HepG2 (cell line): Measurements from ENCODE around the gene HFM1. TPM values are rescaled to one million over a fixed set of nuclear protein-coding genes. Genes with fewer than 3 reads are reported as not detected.
A peak's percentile ranks its signal among the peaks of the same experiment; 100 is the strongest.

Source experiments
- ATAC-seq: fragments of 200-7000 bp; cut with Tn5 transposase; 3 replicates; pipeline ENCODE4 v1.9.1; 2020; ENCODE audit warnings: mild to moderate bottlenecking, moderate library complexity
- BruUV-seq: library from RNA; stranded (reverse); fragments of 400-500 nt; replicated peaks from 2 replicates; lab custom pipeline; 2021; lab: Mats Ljungman, UMichigan
- CTCF ChIA-PET: fragments of 300-600 bp; formaldehyde crosslinking; extraction: SDS; loops from one replicate; lab custom pipeline; 2021; ENCODE audit warnings: low total read pairs, inconsistent platforms, low intra/inter-chr PET ratio; lab: Yijun Ruan, JAX
- POLR2A ChIA-PET: fragments of 350-600 bp; sonication (Branson Sonifier 250); formaldehyde crosslinking; loops from one replicate; lab custom pipeline; 2020; ENCODE audit warnings: antibody characterized with exemption, inconsistent platforms; lab: Yijun Ruan, JAX
- DNase-seq: peaks from one replicate; pipeline ENCODE4 v3.0.0-alpha.2; 2015; ENCODE audit warnings: low spot score
- FAIRE-seq: peaks from 3 replicates; lab custom pipeline; 2011; peaks lifted over from hg19 to GRCh38; lab: Jason Lieb, UNC
- H2AFZ ChIP-seq: one replicate; pipeline ENCODE4 v1.6.1; 2011; ENCODE audit warnings: low read length, inconsistent platforms
- H3K27ac ChIP-seq: fragments of 300-600 bp; 3 replicates; pipeline ENCODE4 v1.8.0; 2011; ENCODE audit warnings: mixed run types, mild to moderate bottlenecking, mixed read lengths, low read length, inconsistent platforms; ENCODE audit not compliant: insufficient read depth; ENCODE audit errors: extremely low read length
- H3K27me3 ChIP-seq, 2 experiments: fragments of 200-600 bp in 1 of 2; 2 replicates in 1 of 2; 3 replicates in 1 of 2; pipeline versions ENCODE4 v1.6.0 to v1.8.0; 2011; ENCODE audit warnings: low read length in 2 of 2, mild to moderate bottlenecking in 2 of 2, moderate library complexity in 2 of 2, inconsistent platforms in 1 of 2; ENCODE audit not compliant: insufficient read depth in 2 of 2, control insufficient read depth in 1 of 2
- H3K36me3 ChIP-seq, 2 experiments: fragments of 200-600 bp in 1 of 2; replicated peaks in 1 of 2; 2 replicates in 1 of 2; 3 replicates in 1 of 2; pipeline versions ENCODE4 v1.5.1 to v1.8.0; 2011; ENCODE audit warnings: low read length in 2 of 2, inconsistent platforms in 1 of 2; ENCODE audit not compliant: insufficient read depth in 2 of 2, control insufficient read depth in 1 of 2
- H3K4me1 ChIP-seq: 2 replicates; pipeline ENCODE4 v1.5.1; 2012; ENCODE audit warnings: low read length, inconsistent platforms; ENCODE audit not compliant: insufficient read depth
- H3K4me2 ChIP-seq: 2 replicates; pipeline ENCODE4 v1.6.0; 2011; ENCODE audit warnings: low read depth, low read length, inconsistent platforms
- H3K4me3 ChIP-seq, 3 experiments: fragments of 200-600 bp in 1 of 3; sonication (generic), shearing (Covaris generic) in 1 of 3; replicated peaks in 1 of 3; 2 replicates each; pipeline ENCODE4 v1.5.1; 2011 to 2016; ENCODE audit warnings: low read length in 3 of 3, inconsistent platforms in 2 of 3, low read depth in 2 of 3, mild to moderate bottlenecking in 2 of 3, control low read depth in 1 of 3, mixed read lengths in 1 of 3; ENCODE audit not compliant: insufficient read depth in 1 of 3
- H3K79me2 ChIP-seq: one replicate; pipeline ENCODE4 v1.6.1; 2011; ENCODE audit warnings: low read length, inconsistent platforms; ENCODE audit not compliant: insufficient read depth
- H3K9ac ChIP-seq: 2 replicates; pipeline ENCODE4 v1.6.0; 2011; ENCODE audit warnings: mild to moderate bottlenecking, low read depth, low read length, inconsistent platforms; ENCODE audit not compliant: insufficient read depth
- H3K9me3 ChIP-seq: 2 replicates; pipeline ENCODE4 v1.5.1; 2012; ENCODE audit warnings: mild to moderate bottlenecking, low read length
- H4K20me1 ChIP-seq: 2 replicates; pipeline ENCODE4 v1.6.0; 2011; ENCODE audit warnings: inconsistent platforms, mild to moderate bottlenecking, low read length, moderate library complexity; ENCODE audit not compliant: insufficient read depth
- ARID3A ChIP-seq: IDR thresholded peaks from 2 replicates; pipeline ENCODE4 v1.6.1; 2012; ENCODE audit warnings: low read depth, low read length, improper control_type of control experiment
- HOXA7 ChIP-seq: sonication (generic); formaldehyde crosslinking; IDR thresholded peaks from 2 replicates; pipeline ENCODE4 v1.8.1; 2022; ENCODE audit warnings: mild to moderate bottlenecking, missing genetic modification reagents, moderate library complexity
- NCOR1 ChIP-seq: fragments of 200-600 bp; sonication (generic); IDR thresholded peaks from 2 replicates; pipeline ENCODE4 v1.7.0; 2017; ENCODE audit warnings: antibody characterized with exemption, low read length, borderline replicate concordance
- RARA ChIP-seq: IDR thresholded peaks from 2 replicates; pipeline ENCODE4 v1.6.1; 2016; ENCODE audit warnings: missing genetic modification reagents, missing compliant biosample characterization
- RBFOX2 ChIP-seq: fragments of 200-400 bp; formaldehyde crosslinking; IDR thresholded peaks from 2 replicates; pipeline ENCODE4 v1.6.1; 2017; ENCODE audit warnings: low read depth, mild to moderate bottlenecking, low read length
- RBM22 ChIP-seq: fragments of 200-400 bp; formaldehyde crosslinking; optimal IDR thresholded peaks from 2 replicates; pipeline ENCODE3; 2017; ENCODE audit warnings: mild to moderate bottlenecking, low read length, moderate library complexity
- SETDB1 ChIP-seq: sonication (generic); formaldehyde crosslinking; IDR thresholded peaks from 2 replicates; pipeline ENCODE4 v1.5.1; 2020; ENCODE audit warnings: missing genetic modification reagents, mild to moderate bottlenecking, borderline replicate concordance
- ZBTB44 ChIP-seq: sonication (generic); formaldehyde crosslinking; IDR thresholded peaks from 2 replicates; pipeline ENCODE4 v1.4.0; 2020; ENCODE audit warnings: missing genetic modification reagents
- ZNF317 ChIP-seq: sonication (generic); formaldehyde crosslinking; IDR thresholded peaks from 2 replicates; pipeline ENCODE4 v1.5.0; 2020; ENCODE audit warnings: mild to moderate bottlenecking, missing genetic modification reagents
- ZNF441 ChIP-seq: sonication (generic); formaldehyde crosslinking; IDR thresholded peaks from 2 replicates; pipeline ENCODE4 v1.7.0; 2021; ENCODE audit warnings: missing genetic modification reagents, borderline replicate concordance
- ZNF772 ChIP-seq: sonication (generic); formaldehyde crosslinking; IDR thresholded peaks from 2 replicates; pipeline ENCODE4 v1.5.0; 2020; ENCODE audit warnings: mild to moderate bottlenecking, missing genetic modification reagents
- WGBS: methylation state at CpG from one replicate; pipeline ENCODE4 v1.1.6; 2017; ENCODE audit warnings: low lambda C conversion rate; 5-methylcytosine and 5-hydroxymethylcytosine counted together
- in situ Hi-C: cut with HindIII; loops from 2 replicates; pipeline ENCODE4 v1.10.0; 2017; ENCODE audit warnings: low pct_unique_long_range_greater_than_20kb; ENCODE audit not compliant: extremely low pct_ligation_motif_present
- intact Hi-C: fragments of 100-400 bp; cut with micrococcal nuclease; formaldehyde crosslinking; loops from one replicate; pipeline ENCODE4 v1.10.0; 2022; ENCODE audit not compliant: unreplicated experiment
- polyA plus RNA-seq, 8 experiments: library from polyadenylated mRNA; depleted of rRNA in 3 of 8; stranded (reverse) in 7 of 8; unstranded in 1 of 8; fragments of >200 nt; fragmentation: Illumina TruSeq in 4 of 8; extraction: Trizol in 4 of 8; gene quantifications; 2 replicates each; pipeline versions ENCODE4 v1.2.1 to v1.2.3, GENCODE V29; 2011 to 2016; ENCODE audit warnings: low read depth in 4 of 8, missing spikeins in 1 of 8, mixed read lengths in 1 of 8; ENCODE audit not compliant: insufficient read depth in 1 of 8
- total RNA-seq, 5 experiments: library from RNA; depleted of rRNA; stranded (reverse); fragments of >200 nt; fragmentation: Illumina TruSeq; extraction: Trizol; gene quantifications; 2 replicates each; pipeline ENCODE4 v1.2.3, GENCODE V29; 2016; ENCODE audit warnings: low read depth in 1 of 5

HFM1 gene
- total and polyA plus RNA-seq, 2 of the 13 experiments (the other 11 are each of a cell fraction or from before 2014, with no cell fraction given), result 0.29 to 1.4 TPM

GRCh38 chr1:91307784-91308409 is 96.7 kb downstream of the HFM1 start:
- no peak overlapping the region for H3K9ac ChIP-seq
- DNase-seq, result no peak
- 0% methylated on average over 1 of the region's 1 CpG for WGBS
- no peaks in the 10 kb centered on the region for H3K36me3 ChIP-seq
- no peaks in the 10 kb centered on the region for H3K27me3 ChIP-seq
- no peaks in the 10 kb centered on the region for H3K4me1 ChIP-seq
- intact Hi-C loops, result no loop called here
- H3K9me3 ChIP-seq, result peaks cover 31% of the 10 kb centered on the region
- no peak overlapping the region for H3K4me2 ChIP-seq
- no peak for ATAC-seq
- no peak overlapping the region for H2AFZ ChIP-seq
- TF ChIP-seq HOXA7 (no peak), ZNF317 (CRISPR knock-in tag) (peak; percentile 94)
- TF ChIP-seq, all 625 proteins: peak for 1
- Histone ChIP-seq H3K79me2 (no peaks in the 10 kb centered on the region), H4K20me1 (no peaks in the 10 kb centered on the region), H3K4me3 (no peak overlapping the region), H3K27ac (no peak overlapping the region)
- BruUV-seq, result no TSS peak
- CTCF ChIA-PET, result no interaction called here
- no peak for FAIRE-seq
- in situ Hi-C loops, result no loop called here
- POLR2A ChIA-PET, result no interaction called here

GRCh38 chr1:91303165-91303564 is 101.5 kb downstream of the HFM1 start:
- ChIA-PET CTCF (no interaction called here), POLR2A (no interaction called here)
- in situ Hi-C loops (no loop called here), intact Hi-C loops (no loop called here)
- H2AFZ ChIP-seq, result no peak overlapping the region
- no peak overlapping the region for H3K4me3 ChIP-seq
- no peak overlapping the region for H3K9ac ChIP-seq
- ATAC-seq (no peak), FAIRE-seq (no peak), DNase-seq (no peak)
- peaks cover 16% of the 10 kb centered on the region for H3K9me3 ChIP-seq
- no TSS peak for BruUV-seq
- H4K20me1 ChIP-seq, result no peaks in the 10 kb centered on the region
- H3K4me2 ChIP-seq, result no peak overlapping the region
- H3K4me1 ChIP-seq, result no peaks in the 10 kb centered on the region
- WGBS, result 6% methylated on average over 1 of the region's 1 CpG
- H3K79me2 ChIP-seq, result no peaks in the 10 kb centered on the region
- H3K36me3 ChIP-seq, result no peaks in the 10 kb centered on the region
- no peaks in the 10 kb centered on the region for H3K27me3 ChIP-seq
- H3K27ac ChIP-seq, result no peak overlapping the region
- TF ChIP-seq ARID3A (no peak), ZBTB44 (CRISPR knock-in tag) (no peak), RARA (CRISPR knock-in tag) (no peak), RBFOX2 (no peak), ZNF772 (CRISPR knock-in tag) (no peak), RBM22 (no peak), NCOR1 (no peak), SETDB1 (CRISPR knock-in tag) (no peak), ZNF441 (CRISPR knock-in tag) (no peak)
